ENCODE measurements around the gene VPS8. TPM values are rescaled to one million over a fixed set of nuclear protein-coding genes. Genes with fewer than 3 reads are reported as not detected.

Gene VPS8
- total and polyA plus RNA-seq, 2 of the 8 experiments (the other 6 are each of a cell fraction or from before 2014, with no cell fraction given) = 13.0 to 41.0 TPM

- TF ChIP-seq CHD7 (IDR thresholded peaks at IDR 0.05; ENCODE audit: insufficient replicate concordance, low read length) (no peak), SAP30 (IDR thresholded peaks at IDR 0.05; ENCODE audit: insufficient read depth, insufficient replicate concordance, low read length) (no peak), SIX5 (IDR thresholded peaks at IDR 0.05; ENCODE audit: low read depth, low read length) (no peak), RAD21 (IDR thresholded peaks at IDR 0.05 in 1 of 2, conservative IDR thresholded peaks at IDR 0.05 in 1 of 2; ENCODE audit: low read depth in 2 of 2, low read length in 2 of 2) (no peak), CHD1 (IDR thresholded peaks at IDR 0.05; ENCODE audit: low read depth, low read length) (no peak), CTCF (IDR thresholded peaks at IDR 0.05; ENCODE audit: control extremely low read depth in 1 of 3, insufficient read depth in 1 of 3, low read depth in 1 of 3, low read length in 3 of 3) (no peak), HDAC2 (IDR thresholded peaks at IDR 0.05; ENCODE audit: borderline replicate concordance in 1 of 2, low read depth in 2 of 2, low read length in 2 of 2) (no peak), NRF1 (IDR thresholded peaks at IDR 0.05; ENCODE audit: low read depth, low read length) (no peak)
Measured at GRCh38 chr3:184873141-184873540, 61.2 kb downstream of the VPS8 start (continued).
